Bone marrow (tissue), 2 donors: ENCODE measurements around the gene SCTR.
"Not testable (repeated sequence)": the region's sequence is repeated elsewhere in the genome, so short reads cannot be mapped to it uniquely, and the experiment has no call there.

ENCODE experiments used
- DNase-seq, 2 donors: peaks; one replicate each; lab custom pipeline; 2025; lab: John Stamatoyannopoulos, UW

Gene SCTR

GRCh38 chr2:119407430-119408220 is 116.7 kb downstream of the SCTR start:
- DNase-seq, result peak in 1 of 2 donors; percentile 28

GRCh38 chr2:119405151-119405550 is 119.1 kb downstream of the SCTR start:
- no peak for DNase-seq

DNA sequence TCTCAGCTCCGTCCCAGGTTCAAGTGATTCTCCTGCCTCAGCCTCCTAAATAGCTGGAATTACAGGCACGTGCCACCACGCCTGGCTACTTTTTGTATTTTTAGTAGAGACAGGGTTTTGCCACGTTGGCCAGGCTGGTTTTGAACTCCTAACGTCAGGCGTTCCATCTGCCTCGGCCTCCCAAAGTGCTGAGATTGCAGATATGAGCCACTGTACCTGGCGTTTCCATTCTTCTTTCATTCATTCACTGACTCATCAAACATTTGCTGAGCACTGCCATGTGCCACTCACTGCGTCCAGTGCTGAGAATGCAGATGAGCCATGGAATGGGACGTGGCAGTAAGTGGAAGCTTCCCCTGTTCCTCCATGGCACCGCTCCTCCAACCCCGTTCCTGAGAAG is 120.7 kb downstream of the SCTR start:
- DNase-seq, result not testable (repeated sequence)

DNA sequence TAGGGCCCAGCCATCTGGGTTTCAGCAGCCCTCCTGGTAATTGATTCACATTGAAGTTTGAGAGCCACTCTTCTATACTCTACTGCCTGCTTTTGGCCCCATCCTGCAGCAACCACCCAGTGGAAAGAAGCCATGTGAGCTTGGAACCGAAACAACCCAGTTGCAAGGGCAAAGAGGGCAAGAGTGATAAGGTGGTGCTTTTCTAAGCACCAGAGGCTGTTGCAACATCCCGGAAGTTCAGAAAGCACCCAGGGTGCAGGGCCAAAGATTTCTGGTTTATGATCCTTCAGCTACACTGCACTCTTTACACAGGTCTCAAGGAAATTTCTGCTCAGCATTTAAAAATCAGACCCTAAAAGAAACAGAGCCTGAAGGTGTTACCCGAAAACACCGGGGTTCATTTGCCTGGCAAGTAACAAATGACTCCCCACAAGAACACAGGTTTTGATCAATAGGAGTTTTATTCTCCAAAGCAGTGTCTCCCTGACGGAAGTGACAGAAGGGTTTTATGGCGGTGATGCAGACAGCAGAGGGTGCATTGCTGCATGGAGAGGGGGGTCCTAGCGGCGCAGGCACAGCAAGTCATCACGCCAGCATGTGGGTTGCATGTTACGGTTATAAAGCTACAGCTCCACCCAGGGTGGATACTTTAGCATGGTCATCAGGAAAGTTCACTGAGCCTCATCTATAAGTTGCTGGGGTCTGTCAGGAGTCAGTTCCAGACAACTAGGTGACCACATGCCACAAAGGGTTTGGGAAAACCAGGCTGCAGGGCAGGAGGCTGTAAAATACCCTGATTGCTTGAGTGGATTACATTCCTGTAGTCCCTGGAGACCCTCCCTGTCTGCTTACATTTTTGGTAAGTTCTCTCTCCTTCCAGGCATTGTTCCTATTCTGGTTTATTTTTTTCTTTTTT is 121.4 kb downstream of the SCTR start:
- no peak for DNase-seq

GRCh38 chr2:119402106-119402505 is 122.2 kb downstream of the SCTR start:
- no peak for DNase-seq

- DNase-seq, result no peak
These were observed 127.1 kb downstream of the SCTR start for GRCh38 chr2:119397196-119397595.

DNA sequence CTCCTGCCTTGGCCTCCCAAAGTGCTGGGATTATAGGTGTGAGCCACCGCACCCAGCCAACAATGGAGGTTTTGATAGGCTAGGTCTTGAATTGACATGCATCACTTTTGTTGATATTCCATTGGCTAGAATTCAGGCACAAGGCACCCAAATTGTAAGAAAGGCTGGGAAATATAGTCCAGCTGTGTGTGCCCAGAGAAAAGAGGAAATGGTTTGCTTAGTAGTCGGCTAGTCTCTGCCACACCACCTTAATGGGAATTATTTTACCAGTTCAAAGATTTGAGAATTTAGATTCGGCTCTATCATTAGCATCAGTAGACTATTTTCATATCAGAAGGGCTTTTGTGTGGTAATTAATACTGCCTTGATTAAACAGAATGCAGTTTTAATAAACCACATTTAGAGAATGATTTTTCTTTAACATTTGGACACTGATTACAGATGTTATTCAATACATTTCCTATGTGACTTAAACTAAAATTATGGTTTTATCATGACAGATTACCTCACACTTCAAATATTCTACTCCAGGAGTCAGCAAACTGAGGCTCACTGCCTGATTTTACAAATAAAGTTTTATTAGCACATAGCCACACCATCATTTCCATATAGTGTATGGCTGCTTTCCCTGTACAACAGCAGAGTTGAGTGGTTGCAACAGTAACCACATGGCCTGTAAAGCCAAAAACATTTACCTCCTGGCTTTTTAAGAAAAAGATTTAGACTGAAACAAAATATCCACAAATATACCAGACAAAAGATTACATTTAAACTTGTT is 130.1 kb downstream of the SCTR start:
- DNase-seq, result no peak
